HFF-Myc (cell line): Measurements from ENCODE around the gene TRAF7.

ENCODE experiments used
- DNase-seq: peaks from one replicate; pipeline ENCODE4 v3.0.0-alpha.2; 2011; ENCODE audit warnings: low read depth; ENCODE audit errors: extremely low read depth
- H3K4me3 ChIP-seq: replicated peaks from 2 replicates; pipeline ENCODE4 v1.5.1; 2011; ENCODE audit warnings: low read depth, mild to moderate bottlenecking, control low read depth, low read length
- CTCF ChIP-seq: IDR thresholded peaks from 2 replicates; pipeline ENCODE4 v1.5.1; 2012; ENCODE audit warnings: mild to moderate bottlenecking, low read depth, low read length, control low read depth; ENCODE audit errors: missing control alignments

Gene TRAF7

GRCh38 chr16:2180461-2180860 is 24.9 kb downstream of the TRAF7 start:
- DNase-seq, result no peak
- H3K4me3 ChIP-seq, result no peak overlapping the region
- no peak for TF ChIP-seq CTCF

GRCh38 chr16:2180962-2181923 is 25.7 kb downstream of the TRAF7 start:
- no peak for TF ChIP-seq CTCF
- no peak overlapping the region for H3K4me3 ChIP-seq
- no peak for DNase-seq

- no peak overlapping the region for H3K4me3 ChIP-seq
- no peak for DNase-seq
- TF ChIP-seq CTCF, result no peak
These were observed 26.4 kb downstream of the TRAF7 start for GRCh38 chr16:2181952-2182351.

- no peak for TF ChIP-seq CTCF
- no peak for DNase-seq
- H3K4me3 ChIP-seq, result no peak overlapping the region
These were observed 28.1 kb downstream of the TRAF7 start for GRCh38 chr16:2183671-2184070.

GRCh38 chr16:2184346-2184745 is 28.8 kb downstream of the TRAF7 start:
- H3K4me3 ChIP-seq, result no peak overlapping the region
- no peak for TF ChIP-seq CTCF
- DNase-seq, result no peak

DNA sequence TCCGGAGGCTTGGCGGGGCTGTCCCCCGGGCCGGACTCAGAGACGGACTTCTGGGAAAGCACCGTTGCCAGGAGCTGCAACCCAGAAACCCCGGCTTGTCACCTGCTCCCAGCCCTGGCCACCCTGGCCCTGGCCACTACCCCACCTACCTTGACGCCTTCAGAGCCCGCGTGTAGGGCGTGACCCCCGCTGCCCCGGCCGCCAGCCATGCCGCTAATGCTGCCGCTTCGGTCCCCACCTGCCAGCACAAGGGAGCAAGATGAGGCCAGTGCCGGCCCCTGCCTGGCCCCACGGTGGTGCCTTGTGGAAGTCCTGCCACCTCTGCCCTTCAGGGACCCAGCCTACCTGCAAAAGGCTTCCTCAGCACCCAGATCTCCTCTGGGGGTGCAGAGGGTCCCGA is 29.4 kb downstream of the TRAF7 start:
- H3K4me3 ChIP-seq, result no peak overlapping the region
- no peak for TF ChIP-seq CTCF
- DNase-seq, result no peak

- TF ChIP-seq CTCF, result no peak
- no peak for DNase-seq
These were observed 30.5 kb downstream of the TRAF7 start for GRCh38 chr16:2186064-2186463.

More at GRCh38 chr16:2186064-2186463, 30.5 kb downstream of the TRAF7 start:
- no peak overlapping the region for H3K4me3 ChIP-seq
